MM.1S (cell line): ENCODE results near the gene ADAMTS12.

Source experiments
- DNase-seq: peaks from one replicate; pipeline ENCODE4 v3.0.0-alpha.2; 2015
- H2AFZ ChIP-seq: fragments of 300-600 bp; sonication (generic); 2 replicates; pipeline ENCODE4 v1.6.0; 2016; ENCODE audit warnings: antibody characterized with exemption, low read length
- H3F3A ChIP-seq: fragments of 300-600 bp; sonication (generic); 2 replicates; pipeline ENCODE4 v1.6.1; 2016; ENCODE audit warnings: mild to moderate bottlenecking, antibody characterized with exemption, low read length, moderate library complexity, mixed read lengths; ENCODE audit not compliant: insufficient read depth
- H3K27ac ChIP-seq: fragments of 300-600 bp; sonication (generic); 2 replicates; pipeline ENCODE4 v1.5.1; 2016; ENCODE audit warnings: mild to moderate bottlenecking, low read length
- H3K27me3 ChIP-seq: fragments of 300-600 bp; sonication (generic); replicated peaks from 2 replicates; pipeline ENCODE4 v1.6.0; 2016; ENCODE audit warnings: low read length; ENCODE audit not compliant: insufficient read depth
- H3K36me3 ChIP-seq: fragments of 300-600 bp; sonication (generic); replicated peaks from 2 replicates; pipeline ENCODE4 v1.6.1; 2016; ENCODE audit warnings: mild to moderate bottlenecking, low read length, mixed read lengths; ENCODE audit not compliant: insufficient read depth
- H3K4me1 ChIP-seq: fragments of 300-600 bp; sonication (generic); 2 replicates; pipeline ENCODE4 v1.6.1; 2016; ENCODE audit warnings: low read length, mixed read lengths
- H3K4me2 ChIP-seq: fragments of 300-600 bp; sonication (generic); 2 replicates; pipeline ENCODE4 v1.6.0; 2016; ENCODE audit warnings: low read depth, low read length
- H3K4me3 ChIP-seq: fragments of 300-600 bp; sonication (generic); 2 replicates; pipeline ENCODE4 v1.5.1; 2016; ENCODE audit warnings: low read length, mixed read lengths
- H3K79me2 ChIP-seq: fragments of 300-600 bp; sonication (generic); 2 replicates; pipeline ENCODE4 v1.6.1; 2016; ENCODE audit warnings: mixed run types, low read length, mixed read lengths
- H3K9ac ChIP-seq: fragments of 300-600 bp; sonication (generic); 2 replicates; pipeline ENCODE4 v1.6.1; 2016; ENCODE audit warnings: low read length, mixed read lengths
- H3K9me2 ChIP-seq: fragments of 300-600 bp; sonication (generic); replicated peaks from 2 replicates; pipeline ENCODE4 v1.6.1; 2016; ENCODE audit warnings: mild to moderate bottlenecking, low read length, mixed read lengths; ENCODE audit not compliant: insufficient read depth
- H3K9me3 ChIP-seq: fragments of 300-600 bp; sonication (generic); replicated peaks from 2 replicates; pipeline ENCODE4 v1.6.1; 2016; ENCODE audit warnings: mild to moderate bottlenecking, low read length, mixed read lengths; ENCODE audit not compliant: insufficient read depth
- H4K20me1 ChIP-seq: fragments of 300-600 bp; sonication (generic); 2 replicates; pipeline ENCODE4 v1.6.1; 2016; ENCODE audit warnings: mild to moderate bottlenecking, low read length, moderate library complexity, mixed read lengths; ENCODE audit not compliant: insufficient read depth
- EZH2 ChIP-seq: fragments of 300-600 bp; sonication (generic); optimal IDR thresholded peaks from 2 replicates; pipeline ENCODE3; 2017; ENCODE audit warnings: low read depth, mild to moderate bottlenecking, antibody characterized with exemption, low read length, mixed read lengths
- EZH2phosphoT487 ChIP-seq: fragments of 300-600 bp; sonication (generic); IDR thresholded peaks from 2 replicates; pipeline ENCODE4 v1.6.1; 2018; ENCODE audit warnings: antibody characterized with exemption, low read length
- TF ChIP-seq, protein P1 (sequence below): fragments of 300-600 bp; sonication (generic); IDR thresholded peaks from 2 replicates; pipeline ENCODE4 v1.5.1; 2016; ENCODE audit warnings: antibody characterized with exemption, low read length, mixed read lengths

ADAMTS12 gene

DNA sequence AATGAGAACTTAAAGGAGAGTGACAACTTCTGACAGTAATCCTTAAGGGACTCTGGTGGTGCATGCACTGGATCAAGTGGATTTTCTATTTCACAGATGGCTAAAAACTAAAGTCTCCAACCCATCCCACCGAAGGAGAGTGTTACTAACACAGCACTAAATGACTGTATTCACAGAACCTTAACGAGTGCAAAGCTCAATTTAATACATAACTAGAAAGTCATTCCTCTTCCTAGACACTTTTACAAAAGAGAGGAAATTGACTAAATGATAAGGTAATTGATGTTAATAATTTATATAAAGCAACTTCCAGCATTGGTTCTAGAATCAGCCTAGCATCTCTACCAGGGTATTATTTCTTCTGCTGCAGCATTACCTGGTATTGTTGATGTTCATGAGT is 189.8 kb downstream of the ADAMTS12 start:
- Histone ChIP-seq H3K9me2 (no peaks in the 10 kb centered on the region), H3K4me2 (no peak overlapping the region), H3K27ac (no peak overlapping the region), H3K9ac (no peak overlapping the region), H3F3A (no peaks in the 10 kb centered on the region), H3K36me3 (no peaks in the 10 kb centered on the region), H2AFZ (no peak overlapping the region), H3K4me1 (no peaks in the 10 kb centered on the region), H3K79me2 (no peaks in the 10 kb centered on the region), H3K9me3 (no peaks in the 10 kb centered on the region), H3K4me3 (no peak overlapping the region), H3K27me3 (no peaks in the 10 kb centered on the region), H4K20me1 (no peaks in the 10 kb centered on the region)
- TF ChIP-seq EZH2phosphoT487: no peak
- TF ChIP-seq, protein P1, sequence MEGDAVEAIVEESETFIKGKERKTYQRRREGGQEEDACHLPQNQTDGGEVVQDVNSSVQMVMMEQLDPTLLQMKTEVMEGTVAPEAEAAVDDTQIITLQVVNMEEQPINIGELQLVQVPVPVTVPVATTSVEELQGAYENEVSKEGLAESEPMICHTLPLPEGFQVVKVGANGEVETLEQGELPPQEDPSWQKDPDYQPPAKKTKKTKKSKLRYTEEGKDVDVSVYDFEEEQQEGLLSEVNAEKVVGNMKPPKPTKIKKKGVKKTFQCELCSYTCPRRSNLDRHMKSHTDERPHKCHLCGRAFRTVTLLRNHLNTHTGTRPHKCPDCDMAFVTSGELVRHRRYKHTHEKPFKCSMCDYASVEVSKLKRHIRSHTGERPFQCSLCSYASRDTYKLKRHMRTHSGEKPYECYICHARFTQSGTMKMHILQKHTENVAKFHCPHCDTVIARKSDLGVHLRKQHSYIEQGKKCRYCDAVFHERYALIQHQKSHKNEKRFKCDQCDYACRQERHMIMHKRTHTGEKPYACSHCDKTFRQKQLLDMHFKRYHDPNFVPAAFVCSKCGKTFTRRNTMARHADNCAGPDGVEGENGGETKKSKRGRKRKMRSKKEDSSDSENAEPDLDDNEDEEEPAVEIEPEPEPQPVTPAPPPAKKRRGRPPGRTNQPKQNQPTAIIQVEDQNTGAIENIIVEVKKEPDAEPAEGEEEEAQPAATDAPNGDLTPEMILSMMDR: no peak
- no peak for TF ChIP-seq EZH2
- DNase-seq: no peak

DNA sequence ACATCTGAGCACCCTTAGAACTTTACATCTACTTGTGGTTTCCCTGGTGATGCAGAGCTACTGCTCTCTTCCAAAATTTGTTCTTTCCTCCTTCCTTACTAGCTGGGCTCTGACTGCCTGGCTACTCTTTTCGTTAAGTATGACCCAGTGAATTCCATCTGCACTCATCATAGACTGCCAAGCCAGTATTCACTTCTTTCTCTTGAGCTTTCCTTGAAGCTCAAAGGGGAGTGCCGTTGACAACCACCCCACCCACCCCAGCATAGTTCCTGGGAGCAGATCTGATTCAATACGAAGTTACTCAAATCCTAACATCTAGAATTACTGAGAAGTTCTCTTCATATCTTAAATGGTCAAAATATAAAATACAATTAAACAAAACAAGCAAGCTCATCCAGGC is 190.5 kb downstream of the ADAMTS12 start:
- Histone ChIP-seq H3K36me3 (no peaks in the 10 kb centered on the region), H3K4me1 (no peaks in the 10 kb centered on the region), H3K4me2 (no peak overlapping the region), H4K20me1 (no peaks in the 10 kb centered on the region), H3F3A (no peaks in the 10 kb centered on the region), H3K79me2 (no peaks in the 10 kb centered on the region), H2AFZ (no peak overlapping the region), H3K9me3 (no peaks in the 10 kb centered on the region), H3K9me2 (no peaks in the 10 kb centered on the region), H3K9ac (no peak overlapping the region), H3K27ac (no peak overlapping the region), H3K4me3 (no peak overlapping the region), H3K27me3 (no peaks in the 10 kb centered on the region)
- DNase-seq: no peak
- no peak for TF ChIP-seq EZH2
- TF ChIP-seq, protein P1: no peak
- TF ChIP-seq EZH2phosphoT487: no peak

DNA sequence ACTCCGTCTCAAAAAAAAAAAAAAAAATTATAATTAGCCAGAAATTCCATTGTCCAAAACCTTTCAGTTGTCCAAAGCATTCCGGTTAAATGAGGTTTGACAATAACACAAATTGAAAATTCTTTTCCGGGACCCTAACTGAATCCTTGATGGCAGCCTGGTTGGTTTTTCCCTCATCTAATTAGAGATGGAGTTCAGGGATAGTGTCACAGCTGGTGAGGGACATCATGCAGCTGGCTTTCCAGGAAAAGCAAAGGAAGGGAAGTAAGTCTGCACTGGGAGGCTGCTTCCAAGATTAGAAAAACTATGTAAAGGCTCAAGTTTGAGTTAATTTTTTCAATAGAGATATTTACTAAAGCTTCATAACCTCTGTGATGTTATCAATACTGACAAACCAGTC is 195.4 kb downstream of the ADAMTS12 start:
- H3K79me2 ChIP-seq: no peaks in the 10 kb centered on the region
- H3F3A ChIP-seq: no peaks in the 10 kb centered on the region
- H3K9ac ChIP-seq: no peak overlapping the region
- no peak for DNase-seq
- TF ChIP-seq, protein P1: no peak
- TF ChIP-seq EZH2 (no peak), EZH2phosphoT487 (no peak)
- no peaks in the 10 kb centered on the region for H4K20me1 ChIP-seq
- H2AFZ ChIP-seq: no peak overlapping the region
- no peaks in the 10 kb centered on the region for H3K9me3 ChIP-seq
- no peaks in the 10 kb centered on the region for H3K27me3 ChIP-seq
- H3K9me2 ChIP-seq: no peaks in the 10 kb centered on the region
- H3K4me3 ChIP-seq: no peak overlapping the region
- H3K4me1 ChIP-seq: no peaks in the 10 kb centered on the region
- H3K36me3 ChIP-seq: no peaks in the 10 kb centered on the region
- no peak overlapping the region for H3K27ac ChIP-seq
- no peak overlapping the region for H3K4me2 ChIP-seq
